Endometrial microvascular endothelial cells (primary cell): ENCODE data around the gene CPSF6. TPM values are rescaled to one million over a fixed set of nuclear protein-coding genes. Genes with fewer than 3 reads are reported as not detected.
"Not testable (repeated sequence)": the region's sequence is repeated elsewhere in the genome, so short reads cannot be mapped to it uniquely, and the experiment has no call there.

Source experiments
- in situ Hi-C: cut with HindIII; loops from 2 replicates; pipeline ENCODE4 v1.10.0; 2017; ENCODE audit warnings: low sequenced_read_pairs, low pct_unique_long_range_greater_than_20kb; ENCODE audit errors: inconsistent ontology term
- total RNA-seq: library from RNA; depleted of rRNA; stranded (reverse); fragments of >200 nt; gene quantifications from one replicate; pipeline ENCODE4 v1.2.3, GENCODE V29; 2015; ENCODE audit errors: inconsistent ontology term

The CPSF6 gene
- total RNA-seq, 1 donor from 2014 or later, result 41.7 TPM

DNA sequence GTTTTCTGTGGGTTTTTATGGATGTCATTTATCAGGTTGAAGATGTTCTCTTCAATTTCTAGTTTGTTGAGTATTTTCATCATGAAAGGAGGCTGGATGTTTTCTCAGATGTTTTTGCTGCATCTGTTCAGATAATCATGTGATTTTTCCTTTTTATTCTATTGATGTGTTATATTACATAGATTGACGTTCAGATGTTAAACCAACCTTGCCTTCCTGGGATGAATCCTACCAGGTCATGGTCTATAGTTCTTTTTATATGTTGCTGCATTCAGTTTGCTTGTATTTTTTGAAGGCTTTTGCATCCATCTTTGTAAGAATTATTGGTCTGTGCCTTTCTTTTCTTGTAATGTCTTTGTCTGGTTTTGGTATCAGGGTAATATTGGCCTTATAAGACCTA lies 64.9 kb downstream of the CPSF6 start:
- in situ Hi-C loops, result no loop called here

DNA sequence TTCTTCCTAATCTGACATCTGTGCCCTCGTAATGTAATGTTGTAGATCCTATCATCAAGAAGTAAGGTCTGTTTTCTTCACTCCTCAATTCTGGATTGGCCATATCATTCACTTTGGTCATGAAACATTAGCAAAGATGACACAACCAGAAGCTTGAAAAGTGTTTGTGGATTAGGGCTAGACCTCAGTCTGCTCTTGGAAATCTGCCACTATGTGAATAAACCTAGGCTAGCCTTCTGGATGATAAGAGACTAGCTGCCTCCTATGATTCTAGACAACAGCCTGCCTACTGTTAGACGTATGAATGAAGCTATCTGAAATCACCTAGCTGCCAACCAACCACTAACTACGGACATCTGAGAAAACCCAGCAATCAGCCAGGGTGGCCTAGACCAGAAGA lies 70.1 kb downstream of the CPSF6 start:
- in situ Hi-C loops, result no loop called here

DNA sequence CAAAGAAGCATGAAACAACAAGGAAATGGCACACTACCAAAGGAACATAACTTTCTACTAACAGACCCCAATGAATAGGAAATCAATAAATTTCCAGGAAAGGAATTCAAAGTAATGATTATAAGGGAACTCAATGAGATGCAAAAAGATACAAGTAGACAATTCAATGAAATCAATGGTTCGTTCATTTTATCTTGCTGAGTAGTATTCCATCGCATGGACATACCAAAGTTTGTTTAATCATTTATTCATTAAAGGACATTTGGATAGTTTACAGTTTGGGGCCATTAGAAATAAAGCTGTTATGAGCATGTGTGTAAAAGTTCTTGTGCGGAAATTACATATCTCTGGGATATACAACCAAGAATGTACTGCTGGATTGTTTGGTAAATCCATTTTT lies 73.8 kb downstream of the CPSF6 start:
- in situ Hi-C loops, result no loop called here

DNA sequence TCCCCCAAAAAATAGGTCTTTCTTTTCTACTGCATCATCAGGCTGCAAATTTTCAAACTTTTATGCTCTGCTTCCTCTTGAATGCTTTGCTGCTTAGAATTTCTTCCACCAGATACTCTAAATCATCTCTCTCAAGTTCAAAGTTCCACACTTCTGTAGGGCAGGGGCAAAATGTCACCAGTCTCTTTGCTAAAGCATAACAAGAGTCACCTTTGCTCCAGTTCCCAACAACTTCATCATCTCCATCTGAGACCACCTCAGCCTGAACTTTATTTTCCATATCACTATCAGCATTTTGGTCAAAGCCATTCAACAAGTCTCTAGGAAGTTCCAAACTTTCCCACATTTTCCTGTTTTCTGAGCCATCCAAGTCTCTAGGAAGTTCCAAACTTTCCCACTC lies 77.4 kb downstream of the CPSF6 start:
- in situ Hi-C loops, result not testable (repeated sequence)

DNA sequence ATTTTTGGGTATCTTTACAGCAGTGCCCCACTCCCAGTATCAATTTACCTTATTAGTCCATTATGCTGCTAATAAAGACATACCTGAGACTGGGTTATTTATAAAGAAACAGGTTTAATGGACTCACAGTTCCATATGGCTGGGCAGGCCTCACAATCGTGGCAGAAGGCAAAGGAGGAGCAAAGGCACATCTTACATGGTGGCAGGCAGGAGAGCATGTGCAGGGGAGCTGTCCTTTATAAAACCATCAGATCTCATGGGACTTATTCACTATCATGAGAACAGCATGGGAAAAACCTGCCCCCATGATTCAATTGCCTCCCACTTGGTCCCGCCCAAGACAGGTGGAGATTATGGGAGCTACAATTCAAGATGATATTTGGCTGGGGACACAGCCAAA lies 77.9 kb downstream of the CPSF6 start:
- in situ Hi-C loops, result not testable (repeated sequence)

DNA sequence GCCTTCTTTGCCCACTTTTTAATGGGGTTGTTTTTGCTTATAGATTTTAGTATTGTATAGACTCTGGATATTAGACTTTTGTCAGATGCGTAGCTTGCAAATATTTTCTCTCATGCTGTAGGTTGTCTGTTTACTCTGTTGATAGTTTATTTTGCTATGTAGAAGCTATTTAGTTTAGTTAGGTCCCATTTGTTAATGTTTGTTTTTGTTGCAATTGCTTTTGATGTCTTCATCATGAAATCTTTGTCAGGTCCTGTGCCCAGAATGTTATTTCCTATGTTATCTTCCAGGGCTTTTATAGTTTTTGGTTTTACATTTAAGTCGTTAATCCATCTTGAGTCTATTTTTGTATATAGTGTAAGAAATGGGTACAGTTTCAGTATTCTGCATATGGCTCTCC lies 78.9 kb downstream of the CPSF6 start:
- in situ Hi-C loops, result no loop called here

DNA sequence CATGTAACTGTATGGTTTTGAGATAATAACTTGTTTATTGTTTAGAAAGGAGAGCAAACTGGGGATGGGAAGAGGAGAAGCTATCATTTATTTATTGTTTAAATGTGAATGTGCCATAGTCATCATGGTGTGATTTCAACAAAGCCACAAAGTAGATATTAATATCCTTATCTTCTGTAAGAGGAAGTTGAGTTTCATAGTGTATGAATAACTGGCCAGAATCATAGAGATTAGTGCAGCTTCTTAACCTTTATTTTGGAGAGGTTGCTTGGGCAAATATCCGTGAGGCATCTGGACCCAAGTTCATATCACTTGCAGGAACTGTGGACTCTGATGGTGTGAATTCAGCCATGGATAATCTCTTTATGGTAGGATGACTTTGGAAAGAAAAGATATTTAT lies 82.0 kb downstream of the CPSF6 start:
- in situ Hi-C loops, result no loop called here

Other genes with a start within 250 kb of the CPSF6 start
- not detected for gene LYZ, start 108.8 kb downstream of the CPSF6 start, total RNA-seq
- gene YEATS4, start 120.2 kb downstream of the CPSF6 start, total RNA-seq, result 20.8 TPM
- 19.1 TPM for gene FRS2, start 230.8 kb downstream of the CPSF6 start, total RNA-seq